PFSK-1 (cell line): ENCODE measurements around the gene EDRF1.

Experiments
- FOXP2 ChIP-seq: optimal IDR thresholded peaks from 2 replicates; pipeline ENCODE3; 2011; ENCODE audit warnings: borderline replicate concordance, control low read depth, inconsistent platforms; ENCODE audit not compliant: insufficient read depth; ENCODE audit errors: extremely low read length, extremely low read depth
- POLR2AphosphoS5 ChIP-seq: IDR thresholded peaks from 2 replicates; pipeline ENCODE4 v1.6.1; 2012; ENCODE audit warnings: low read depth, mild to moderate bottlenecking, control low read depth, low read length, moderate library complexity
- SIN3A ChIP-seq: IDR thresholded peaks from 2 replicates; pipeline ENCODE4 v1.6.1; 2012; ENCODE audit warnings: mild to moderate bottlenecking, low read length, moderate library complexity, borderline replicate concordance; ENCODE audit not compliant: insufficient read depth
- TAF1 ChIP-seq: IDR thresholded peaks from 2 replicates; pipeline ENCODE4 v1.6.1; 2012; ENCODE audit warnings: low read length, control low read depth, borderline replicate concordance; ENCODE audit not compliant: insufficient read depth
- TF ChIP-seq, protein P1 (sequence below), 2 experiments: IDR thresholded peaks; 2 replicates each; pipeline versions ENCODE4 v1.6.1 to v1.8.0; 2011 to 2012; ENCODE audit warnings: low read depth in 2 of 2, low read length in 2 of 2, control low read depth in 1 of 2, inconsistent platforms in 1 of 2, mild to moderate bottlenecking in 1 of 2, moderate library complexity in 1 of 2; ENCODE audit not compliant: insufficient read depth in 1 of 2

EDRF1 gene

DNA sequence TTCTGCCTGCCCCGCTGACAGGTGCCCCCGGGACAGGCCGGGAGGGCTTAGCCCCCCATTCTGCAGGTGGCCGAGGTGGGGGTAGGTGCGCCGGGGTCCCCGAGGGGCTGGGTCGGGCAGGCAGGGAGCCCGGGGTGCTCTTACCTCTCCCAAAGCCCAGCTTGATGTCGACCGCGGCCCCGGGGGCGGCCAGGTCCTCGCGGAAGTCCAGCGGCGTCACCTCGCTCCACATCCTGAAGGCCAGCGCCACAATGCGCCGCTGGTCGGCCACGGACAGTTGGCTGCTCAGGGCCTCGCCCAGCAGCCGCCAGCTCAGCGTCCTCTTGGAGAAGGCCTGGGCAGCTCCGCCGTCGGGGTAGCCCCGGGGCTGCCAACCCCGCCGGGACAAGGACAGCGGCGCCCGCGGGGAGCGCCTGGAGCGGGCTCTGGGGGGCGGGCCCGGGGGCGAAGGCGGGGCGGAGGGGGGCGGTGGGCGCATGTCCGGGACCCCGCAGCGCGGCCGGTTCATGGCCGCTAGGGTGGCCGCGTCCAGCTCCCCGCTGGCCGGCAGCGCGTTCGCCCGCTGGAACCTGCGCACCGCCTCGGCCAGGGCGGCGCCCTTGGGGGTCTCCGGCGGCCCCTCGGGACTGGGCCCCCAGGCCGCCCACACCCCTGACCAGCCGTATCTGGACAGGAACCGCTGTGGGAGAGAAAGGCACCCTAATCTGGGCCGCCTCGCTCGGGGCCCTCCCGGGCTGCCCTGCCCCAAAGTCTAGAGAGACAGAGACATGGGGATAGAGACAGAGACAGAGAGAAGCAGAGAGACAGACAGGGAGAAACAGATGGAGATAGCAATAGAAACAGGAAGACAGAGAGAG lies 54.4 kb downstream of the EDRF1 start:
- TF ChIP-seq, protein P1, sequence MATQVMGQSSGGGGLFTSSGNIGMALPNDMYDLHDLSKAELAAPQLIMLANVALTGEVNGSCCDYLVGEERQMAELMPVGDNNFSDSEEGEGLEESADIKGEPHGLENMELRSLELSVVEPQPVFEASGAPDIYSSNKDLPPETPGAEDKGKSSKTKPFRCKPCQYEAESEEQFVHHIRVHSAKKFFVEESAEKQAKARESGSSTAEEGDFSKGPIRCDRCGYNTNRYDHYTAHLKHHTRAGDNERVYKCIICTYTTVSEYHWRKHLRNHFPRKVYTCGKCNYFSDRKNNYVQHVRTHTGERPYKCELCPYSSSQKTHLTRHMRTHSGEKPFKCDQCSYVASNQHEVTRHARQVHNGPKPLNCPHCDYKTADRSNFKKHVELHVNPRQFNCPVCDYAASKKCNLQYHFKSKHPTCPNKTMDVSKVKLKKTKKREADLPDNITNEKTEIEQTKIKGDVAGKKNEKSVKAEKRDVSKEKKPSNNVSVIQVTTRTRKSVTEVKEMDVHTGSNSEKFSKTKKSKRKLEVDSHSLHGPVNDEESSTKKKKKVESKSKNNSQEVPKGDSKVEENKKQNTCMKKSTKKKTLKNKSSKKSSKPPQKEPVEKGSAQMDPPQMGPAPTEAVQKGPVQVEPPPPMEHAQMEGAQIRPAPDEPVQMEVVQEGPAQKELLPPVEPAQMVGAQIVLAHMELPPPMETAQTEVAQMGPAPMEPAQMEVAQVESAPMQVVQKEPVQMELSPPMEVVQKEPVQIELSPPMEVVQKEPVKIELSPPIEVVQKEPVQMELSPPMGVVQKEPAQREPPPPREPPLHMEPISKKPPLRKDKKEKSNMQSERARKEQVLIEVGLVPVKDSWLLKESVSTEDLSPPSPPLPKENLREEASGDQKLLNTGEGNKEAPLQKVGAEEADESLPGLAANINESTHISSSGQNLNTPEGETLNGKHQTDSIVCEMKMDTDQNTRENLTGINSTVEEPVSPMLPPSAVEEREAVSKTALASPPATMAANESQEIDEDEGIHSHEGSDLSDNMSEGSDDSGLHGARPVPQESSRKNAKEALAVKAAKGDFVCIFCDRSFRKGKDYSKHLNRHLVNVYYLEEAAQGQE (IDR thresholded peaks at IDR 0.05; ENCODE audit: insufficient read depth in 1 of 2, low read depth in 2 of 2, low read length in 2 of 2), result no peak
- TF ChIP-seq POLR2AphosphoS5 (no peak), SIN3A (no peak), TAF1 (no peak), FOXP2 (no peak)

DNA sequence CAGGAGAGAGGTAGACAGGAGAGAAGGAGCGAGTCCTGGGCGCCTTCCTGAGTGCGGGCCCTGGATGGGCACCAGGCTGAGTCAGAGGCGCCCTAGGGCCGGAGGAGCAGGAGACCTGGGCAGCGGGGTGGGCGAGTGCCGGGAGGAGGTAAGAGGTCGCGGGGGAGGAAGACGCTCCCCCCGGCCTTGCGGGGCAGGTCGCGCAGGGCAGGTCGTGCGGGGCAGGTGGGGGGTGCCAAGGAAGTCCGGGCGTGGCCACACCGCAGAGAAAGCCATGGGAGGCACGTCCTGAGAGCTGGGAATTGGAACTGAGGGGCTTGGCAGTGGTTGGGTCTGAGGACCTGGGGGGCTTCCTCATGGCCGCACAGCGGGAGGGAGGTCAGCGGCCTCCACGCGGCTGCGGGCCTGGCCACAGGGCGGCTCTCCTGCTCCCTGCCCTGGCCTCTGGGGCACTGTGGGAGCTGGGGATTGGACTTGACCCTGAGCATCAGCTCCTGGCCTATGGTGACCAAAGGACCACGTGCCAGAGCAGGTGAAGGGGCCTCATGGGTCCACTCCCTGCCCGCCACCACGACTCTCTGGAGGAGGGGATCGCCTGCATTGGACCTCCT lies 55.2 kb downstream of the EDRF1 start:
- TF ChIP-seq FOXP2, result no peak
- TF ChIP-seq TAF1, result no peak
- no peak for TF ChIP-seq POLR2AphosphoS5
- no peak for TF ChIP-seq SIN3A
- TF ChIP-seq, protein P1 (IDR thresholded peaks at IDR 0.05; ENCODE audit: insufficient read depth in 1 of 2, low read depth in 2 of 2, low read length in 2 of 2), result no peak

DNA sequence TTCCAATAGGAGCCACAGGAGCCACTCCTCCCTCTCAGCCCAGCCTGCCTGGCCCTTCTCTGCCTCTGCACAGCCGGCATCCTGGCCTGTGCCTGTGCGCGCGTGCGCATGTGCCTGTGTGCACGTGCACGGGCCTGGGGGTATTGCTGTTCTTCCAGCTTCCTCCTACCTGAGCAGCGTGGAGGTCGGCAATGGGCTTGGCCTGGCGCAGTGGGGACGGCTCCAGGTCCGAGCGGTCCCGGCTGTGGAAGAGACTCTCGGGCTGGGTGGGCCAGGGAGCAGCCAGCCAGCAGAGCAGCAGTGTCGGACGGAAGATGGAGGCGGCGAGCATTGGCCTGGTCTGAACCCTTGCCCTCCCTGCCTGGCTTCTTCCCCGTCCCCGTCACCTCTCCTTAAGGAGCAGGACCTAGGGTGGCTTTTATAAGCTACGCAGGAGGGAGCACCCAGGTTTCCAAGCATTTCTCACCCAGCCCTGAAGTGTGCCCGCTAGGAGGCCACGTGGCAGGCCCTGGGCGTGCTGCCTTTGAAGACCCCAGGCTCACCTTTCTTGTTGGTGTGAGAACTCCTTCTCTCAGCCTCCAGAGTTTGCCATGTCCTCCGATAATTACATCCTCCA lies 56.1 kb downstream of the EDRF1 start, which contains the start of gene MMP21:
TSS of gene MMP21 (minus strand) at position 331 of the 616 bp plus-strand sequence. CDS start at position 331, 0 bp downstream.
- no peak for TF ChIP-seq FOXP2
- TF ChIP-seq POLR2AphosphoS5, result no peak
- TF ChIP-seq, protein P1 (IDR thresholded peaks at IDR 0.05; ENCODE audit: insufficient read depth in 1 of 2, low read depth in 2 of 2, low read length in 2 of 2), result no peak
- no peak for TF ChIP-seq TAF1
- TF ChIP-seq SIN3A, result no peak

DNA sequence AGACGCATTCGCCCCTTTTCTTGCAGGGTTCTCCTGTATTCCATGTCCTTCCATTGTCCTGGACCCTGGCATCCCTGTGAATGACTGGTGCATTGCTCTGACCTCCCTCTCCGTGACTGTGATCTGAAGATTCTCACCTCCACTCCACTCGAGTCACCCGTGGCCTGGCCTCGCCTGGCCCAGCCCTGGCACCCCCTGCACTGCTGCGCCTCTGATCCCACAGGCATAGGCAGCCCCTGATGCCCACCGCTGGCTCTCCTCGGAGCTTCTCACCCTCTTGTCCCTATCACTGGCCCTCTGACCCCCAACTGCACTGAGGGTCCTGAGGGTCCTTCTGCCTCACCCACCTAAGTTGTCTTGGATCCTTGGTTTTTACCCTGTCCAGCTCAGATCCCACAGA lies 58.3 kb downstream of the EDRF1 start:
- TF ChIP-seq FOXP2 (no peak), SIN3A (no peak), POLR2AphosphoS5 (no peak), TAF1 (no peak)
- TF ChIP-seq, protein P1 (IDR thresholded peaks at IDR 0.05; ENCODE audit: insufficient read depth in 1 of 2, low read depth in 2 of 2, low read length in 2 of 2), result no peak
